A549 (cell line): ENCODE data around the gene ABCC2. TPM values are rescaled to one million over a fixed set of nuclear protein-coding genes. Genes with fewer than 3 reads are reported as not detected.
A peak's percentile ranks its signal among the peaks of the same experiment; 100 is the strongest.

ENCODE experiments used
- ATAC-seq, 2 experiments: fragments of 200-7000 bp in 1 of 2; fragments of >200 bp in 1 of 2; cut with Nextera tagmentation in 1 of 2; cut with Tn5 transposase in 1 of 2; 3 replicates each; pipeline versions ENCODE4 v1.8.0 to v1.9.1; 2018 to 2020; ENCODE audit warnings: mild to moderate bottlenecking in 1 of 2, moderate library complexity in 1 of 2
- CTCF ChIA-PET: fragments of 300-600 bp; sonication (Branson Sonifier 250); formaldehyde crosslinking; extraction: SDS; loops from one replicate; lab custom pipeline; 2021; ENCODE audit warnings: antibody characterized with exemption, inconsistent platforms; lab: Yijun Ruan, JAX
- POLR2A ChIA-PET: fragments of 350-600 bp; formaldehyde crosslinking; extraction: SDS; loops from one replicate; lab custom pipeline; 2021; ENCODE audit warnings: antibody characterized with exemption, inconsistent platforms; lab: Yijun Ruan, JAX
- DNase-seq, 2 experiments: peaks; one replicate each; pipeline versions ENCODE4 v3.0.0 to v3.0.0-alpha.2; 2011 to 2016; ENCODE audit warnings: low read depth in 1 of 2, low spot score in 1 of 2
- FAIRE-seq: peaks from 2 replicates; lab custom pipeline; 2011; peaks lifted over from hg19 to GRCh38; lab: Jason Lieb, UNC
- H3K27ac ChIP-seq, 2 experiments: fragments of >200 bp; sonication (Bioruptor Twin); formaldehyde crosslinking; 3 replicates each; pipeline ENCODE4 v1.5.1; 2016 to 2017
- H3K4me1 ChIP-seq: fragments of >200 bp; sonication (Bioruptor Twin); formaldehyde crosslinking; 3 replicates; pipeline ENCODE4 v1.6.1; 2016
- H3K4me2 ChIP-seq: fragments of >200 bp; sonication (Bioruptor Twin); formaldehyde crosslinking; 3 replicates; pipeline ENCODE4 v1.6.1; 2016
- H3K4me3 ChIP-seq: fragments of >200 bp; sonication (Bioruptor Twin); formaldehyde crosslinking; 3 replicates; pipeline ENCODE4 v1.5.1; 2016
- H3K9me3 ChIP-seq: fragments of >200 bp; sonication (Bioruptor Twin); formaldehyde crosslinking; 3 replicates; pipeline ENCODE4 v1.6.1; 2016
- CBX8 ChIP-seq: fragments of 200-600 bp; sonication (generic); IDR thresholded peaks from 2 replicates; pipeline ENCODE4 v1.6.1; 2016
- CHD4 ChIP-seq: fragments of 200-600 bp; sonication (generic); IDR thresholded peaks from 2 replicates; pipeline ENCODE4 v1.6.1; 2016; ENCODE audit warnings: antibody characterized with exemption, mild to moderate bottlenecking, borderline replicate concordance
- FOSL2 ChIP-seq, 2 experiments: fragments of 450-650 bp in 1 of 2; fragments of >200 bp in 1 of 2; sonication (Bioruptor Twin) in 1 of 2; formaldehyde crosslinking; IDR thresholded peaks; 2 replicates each; pipeline versions ENCODE4 v1.5.0 to v1.6.1; 2016 to 2020; ENCODE audit warnings: mild to moderate bottlenecking in 1 of 2, moderate library complexity in 1 of 2
- HDAC2 ChIP-seq: fragments of 200-600 bp; sonication (generic); IDR thresholded peaks from 2 replicates; pipeline ENCODE4 v1.6.1; 2016
- HOXB13 ChIP-seq: fragments of 250-450 bp; sonication (Bioruptor Pico); IDR thresholded peaks from 2 replicates; pipeline ENCODE4 v1.5.0; 2020; ENCODE audit warnings: low read depth, mild to moderate bottlenecking, moderate library complexity
- JUNB ChIP-seq: fragments of >200 bp; sonication (Bioruptor Twin); formaldehyde crosslinking; IDR thresholded peaks from 2 replicates; pipeline ENCODE4 v1.6.1; 2016
- MYC ChIP-seq: IDR thresholded peaks from 2 replicates; pipeline ENCODE4 v1.6.1; 2012; ENCODE audit warnings: mild to moderate bottlenecking, inconsistent platforms, low read length, improper control_type of control experiment, borderline replicate concordance
- NPAS2 ChIP-seq: fragments of 250-450 bp; sonication (Bioruptor Pico); IDR thresholded peaks from 2 replicates; pipeline ENCODE4 v1.8.0; 2022; ENCODE audit warnings: mild to moderate bottlenecking, moderate library complexity, borderline replicate concordance
- NR3C1 ChIP-seq: fragments of >200 bp; sonication (Bioruptor Twin); formaldehyde crosslinking; IDR thresholded peaks from 3 replicates; pipeline ENCODE4 v1.6.1; 2017
- POLR2AphosphoS2 ChIP-seq: conservative IDR thresholded peaks from 2 replicates; pipeline ENCODE4 v1.6.1; 2012; ENCODE audit warnings: low read length, improper control_type of control experiment, inconsistent platforms
- ZC3H11A ChIP-seq: fragments of 450-650 bp; IDR thresholded peaks from 2 replicates; pipeline ENCODE4 v1.6.1; 2014; ENCODE audit warnings: antibody characterized with exemption, mild to moderate bottlenecking
- WGBS: methylation state at CpG from one replicate; pipeline ENCODE4 v1.1.6; 2017; ENCODE audit errors: missing lambda C conversion rate; 5-methylcytosine and 5-hydroxymethylcytosine counted together
- polyA plus RNA-seq, 4 experiments: library from polyadenylated mRNA; depleted of rRNA in 3 of 4; stranded (reverse); fragments of >200 nt; fragmentation: RNase III in 1 of 4; extraction: RNeasy Plus Mini Kit Qiagen cat#74134 plus additional on column Dnase treatment in 1 of 4; gene quantifications; 2 replicates in 3 of 4; 3 replicates in 1 of 4; pipeline ENCODE4 v1.2.3, GENCODE V29; 2011 to 2017
- TF ChIP-seq, protein P1 (sequence below): IDR thresholded peaks from 2 replicates; pipeline ENCODE4 v1.6.1; 2012
- TF ChIP-seq, protein P2 (sequence below): fragments of >200 bp; sonication (Bioruptor Twin); formaldehyde crosslinking; IDR thresholded peaks from 2 replicates; pipeline ENCODE4 v1.6.1; 2016
- TF ChIP-seq, protein P3 (sequence below): fragments of >200 bp; sonication (Bioruptor Twin); formaldehyde crosslinking; IDR thresholded peaks from 3 replicates; pipeline ENCODE4 v1.5.1; 2016
- TF ChIP-seq, protein P4 (sequence below): fragments of >200 bp; sonication (Bioruptor Twin); formaldehyde crosslinking; IDR thresholded peaks from 3 replicates; pipeline ENCODE4 v1.6.1; 2016

Gene ABCC2
- polyA plus RNA-seq, 2 of the 4 experiments (the other 2 are of a cell fraction): 192 to 369 TPM

DNA sequence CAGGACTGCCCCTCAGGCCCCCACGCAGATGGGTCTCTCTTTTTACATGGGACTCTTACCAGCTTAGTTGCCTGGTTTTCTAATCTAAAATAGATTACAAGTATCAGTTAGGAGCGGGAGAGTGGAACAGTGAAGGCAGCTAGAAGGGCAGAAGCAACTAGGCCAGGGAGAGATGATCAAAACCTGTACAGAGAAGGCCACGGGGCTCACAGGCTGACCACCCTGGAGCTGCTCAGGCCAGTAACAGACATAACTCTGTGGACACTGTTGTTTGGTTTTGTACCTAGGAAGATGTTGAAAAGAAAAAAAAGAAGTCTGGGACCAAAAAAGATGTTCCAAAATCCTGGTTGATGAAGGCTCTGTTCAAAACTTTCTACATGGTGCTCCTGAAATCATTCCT lies 16.5 kb downstream of the ABCC2 start:
- ATAC-seq (peak in 1 of 2 experiments; percentile 15; a peak in 1 of 6 replicates), DNase-seq (no peak), FAIRE-seq (no peak)
- Histone ChIP-seq H3K4me3 (no peak overlapping the region), H3K4me1 (0 out of 3 replicates have a peak, but pooled peaks cover 3% of the 10 kb centered on the region), H3K27ac (0 out of 6 replicates have a peak overlapping the region, but pooled peaks of 1 of the 2 experiments have one; percentile 1), H3K4me2 (no peak overlapping the region), H3K9me3 (no peaks in the 10 kb centered on the region)
- CTCF ChIA-PET: interaction anchor here (1.1 to 1.7 kb wide), 6 partner anchors 10 to 88 kb away, joined by 3 to 7 read pairs (median 4); no protein-coding TSS in a partner anchor
- TF ChIP-seq POLR2AphosphoS2: 0 out of 2 replicates have a peak, but pooled peaks have one; percentile 76
- TF ChIP-seq, protein P1, sequence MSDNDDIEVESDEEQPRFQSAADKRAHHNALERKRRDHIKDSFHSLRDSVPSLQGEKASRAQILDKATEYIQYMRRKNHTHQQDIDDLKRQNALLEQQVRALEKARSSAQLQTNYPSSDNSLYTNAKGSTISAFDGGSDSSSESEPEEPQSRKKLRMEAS: no peak
- 95% methylated on average over 3 of the region's 3 CpGs for WGBS
- POLR2A ChIA-PET: interaction anchor here (1.0 to 3.2 kb wide), 4 partner anchors 10 to 66 kb away, joined by 3 to 14 read pairs (median 5); partner anchors contain the start of genes COX15 and CUTC

DNA sequence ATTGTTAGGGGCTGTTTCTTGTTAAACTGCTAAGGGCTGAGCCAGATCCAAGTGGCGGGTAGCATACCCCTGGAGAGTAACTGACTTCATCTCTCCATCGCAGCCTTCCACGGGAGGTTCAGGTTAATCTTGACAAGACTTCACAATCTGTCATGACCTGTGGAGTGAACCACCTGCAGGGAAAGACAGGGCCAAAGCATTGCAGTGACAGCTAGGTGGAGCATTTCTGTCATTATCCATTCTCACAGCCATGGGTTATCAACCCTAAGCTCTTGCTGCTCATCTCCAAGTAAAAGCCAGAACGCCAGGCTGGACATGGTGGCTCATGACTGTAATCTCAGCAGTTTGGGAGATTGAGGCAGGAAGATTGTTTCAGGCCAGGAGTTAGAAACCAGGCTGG lies 17.2 kb downstream of the ABCC2 start:
- H3K4me3 ChIP-seq: no peak overlapping the region
- peak; percentile 17 to 51; a peak in 4 of 6 replicates for ATAC-seq
- H3K4me1 ChIP-seq: 0 out of 3 replicates have a peak, but pooled peaks cover 5% of the 10 kb centered on the region
- H3K9me3 ChIP-seq: no peaks in the 10 kb centered on the region
- no peak for DNase-seq
- no peak for FAIRE-seq
- H3K4me2 ChIP-seq: no peak overlapping the region
- no peak overlapping the region for H3K27ac ChIP-seq
- CTCF ChIA-PET: interaction anchor here (0.7 to 1.7 kb wide), 5 partner anchors 9 to 46 kb away, joined by 3 to 7 read pairs (median 4); no protein-coding TSS in a partner anchor
- 94% methylated on average over 4 of the region's 4 CpGs for WGBS
- TF ChIP-seq MYC (no peak), HDAC2 (no peak)
- POLR2A ChIA-PET: interaction anchor here (1.0 to 3.2 kb wide), 3 partner anchors 11 to 67 kb away, joined by 4 to 14 read pairs (median 6); partner anchors contain the start of genes COX15 and CUTC

DNA sequence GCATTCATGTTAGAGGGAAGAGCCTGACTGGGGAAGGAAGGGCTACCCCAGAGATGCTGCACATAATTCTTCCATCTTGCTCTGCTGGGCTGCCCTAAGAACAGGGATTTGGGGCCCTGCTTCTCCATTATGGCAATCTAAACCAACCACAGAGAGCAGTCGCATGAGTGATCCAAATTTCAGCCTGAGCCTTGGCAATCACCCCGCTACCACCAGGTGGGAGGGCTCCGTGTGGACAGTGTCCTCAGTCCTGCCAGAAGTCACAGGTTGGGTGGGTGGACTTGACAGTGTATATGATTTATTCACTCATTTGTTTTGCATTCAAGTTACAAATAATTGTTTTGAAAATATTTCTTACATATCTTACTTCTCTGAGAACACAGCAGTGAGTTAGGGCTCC lies 22.0 kb downstream of the ABCC2 start:
- ChIA-PET CTCF (interaction anchor here (0.6 to 2.6 kb wide), 5 partner anchors 8 to 241 kb away, joined by 3 to 8 read pairs (median 3); partner anchors contain the start of genes COX15 and CUTC), POLR2A (no interaction called here)
- DNase-seq (no peak), ATAC-seq (no peak; a peak in 2 of 6 replicates), FAIRE-seq (no peak)
- Histone ChIP-seq H3K4me1 (0 out of 3 replicates have a peak, but pooled peaks cover 7% of the 10 kb centered on the region), H3K27ac (no peak overlapping the region), H3K9me3 (no peaks in the 10 kb centered on the region)
- 92% methylated on average over 3 of the region's 3 CpGs for WGBS
- TF ChIP-seq, protein P2, sequence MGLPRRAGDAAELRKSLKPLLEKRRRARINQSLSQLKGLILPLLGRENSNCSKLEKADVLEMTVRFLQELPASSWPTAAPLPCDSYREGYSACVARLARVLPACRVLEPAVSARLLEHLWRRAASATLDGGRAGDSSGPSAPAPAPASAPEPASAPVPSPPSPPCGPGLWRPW: no peak
- no peak for TF ChIP-seq JUNB
- TF ChIP-seq FOSL2 (IDR thresholded peaks at IDR 0.05): no peak
- no peak for TF ChIP-seq FOSL2 (CRISPR knock-in tag; IDR thresholded peaks at IDR 0.05)
- TF ChIP-seq NPAS2 (CRISPR knock-in tag): no peak
- no peak for TF ChIP-seq CHD4
- no peak for TF ChIP-seq CBX8
- TF ChIP-seq HOXB13 (CRISPR knock-in tag): no peak
- TF ChIP-seq, protein P3, sequence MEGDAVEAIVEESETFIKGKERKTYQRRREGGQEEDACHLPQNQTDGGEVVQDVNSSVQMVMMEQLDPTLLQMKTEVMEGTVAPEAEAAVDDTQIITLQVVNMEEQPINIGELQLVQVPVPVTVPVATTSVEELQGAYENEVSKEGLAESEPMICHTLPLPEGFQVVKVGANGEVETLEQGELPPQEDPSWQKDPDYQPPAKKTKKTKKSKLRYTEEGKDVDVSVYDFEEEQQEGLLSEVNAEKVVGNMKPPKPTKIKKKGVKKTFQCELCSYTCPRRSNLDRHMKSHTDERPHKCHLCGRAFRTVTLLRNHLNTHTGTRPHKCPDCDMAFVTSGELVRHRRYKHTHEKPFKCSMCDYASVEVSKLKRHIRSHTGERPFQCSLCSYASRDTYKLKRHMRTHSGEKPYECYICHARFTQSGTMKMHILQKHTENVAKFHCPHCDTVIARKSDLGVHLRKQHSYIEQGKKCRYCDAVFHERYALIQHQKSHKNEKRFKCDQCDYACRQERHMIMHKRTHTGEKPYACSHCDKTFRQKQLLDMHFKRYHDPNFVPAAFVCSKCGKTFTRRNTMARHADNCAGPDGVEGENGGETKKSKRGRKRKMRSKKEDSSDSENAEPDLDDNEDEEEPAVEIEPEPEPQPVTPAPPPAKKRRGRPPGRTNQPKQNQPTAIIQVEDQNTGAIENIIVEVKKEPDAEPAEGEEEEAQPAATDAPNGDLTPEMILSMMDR: no peak
- no peak for TF ChIP-seq ZC3H11A
- TF ChIP-seq, protein P4, sequence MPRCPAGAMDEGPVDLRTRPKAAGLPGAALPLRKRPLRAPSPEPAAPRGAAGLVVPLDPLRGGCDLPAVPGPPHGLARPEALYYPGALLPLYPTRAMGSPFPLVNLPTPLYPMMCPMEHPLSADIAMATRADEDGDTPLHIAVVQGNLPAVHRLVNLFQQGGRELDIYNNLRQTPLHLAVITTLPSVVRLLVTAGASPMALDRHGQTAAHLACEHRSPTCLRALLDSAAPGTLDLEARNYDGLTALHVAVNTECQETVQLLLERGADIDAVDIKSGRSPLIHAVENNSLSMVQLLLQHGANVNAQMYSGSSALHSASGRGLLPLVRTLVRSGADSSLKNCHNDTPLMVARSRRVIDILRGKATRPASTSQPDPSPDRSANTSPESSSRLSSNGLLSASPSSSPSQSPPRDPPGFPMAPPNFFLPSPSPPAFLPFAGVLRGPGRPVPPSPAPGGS: no peak
- no peak for TF ChIP-seq NR3C1
- TF ChIP-seq, all 56 proteins: peak for 0
- Histone ChIP-seq H3K4me3 (no peak overlapping the region), H3K4me2 (no peak overlapping the region)
